ENCODE results near the gene TRNAU1AP.
"Not testable (repeated sequence)": the region's sequence is repeated elsewhere in the genome, so short reads cannot be mapped to it uniquely, and the experiment has no call there.

The TRNAU1AP gene

DNA sequence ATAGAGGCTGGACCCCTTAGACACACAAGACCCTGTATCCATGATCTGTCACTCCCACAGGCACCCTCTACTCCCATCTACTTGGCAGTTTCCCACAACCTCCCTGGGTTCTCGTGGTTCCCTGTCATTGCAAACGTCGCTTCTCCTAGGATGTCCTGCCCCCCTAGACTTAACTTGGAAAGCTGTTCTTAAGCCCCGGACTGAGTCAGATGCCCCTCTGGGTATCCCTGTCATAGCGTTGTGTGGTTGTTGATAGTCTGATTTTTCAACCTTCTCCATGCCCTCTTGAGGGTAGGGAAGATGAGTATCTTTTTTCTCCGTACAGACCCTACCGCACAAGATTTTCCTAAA, 35.3 kb upstream of the TRNAU1AP start:
- peak overlapping the region; percentile 76 for H3K4me3 ChIP-seq (ENCODE audit: low read length)
- DNase-seq (ENCODE audit: low read depth), result no peak
- no peak for TF ChIP-seq CTCF (conservative IDR thresholded peaks at IDR 0.05; ENCODE audit: low read length)

GRCh38 chr1:28518000-28518744, 34.7 kb upstream of the TRNAU1AP start:
- peak overlapping the region; percentile 76 for H3K4me3 ChIP-seq (ENCODE audit: low read length)
- peak; percentile 77 for TF ChIP-seq CTCF (conservative IDR thresholded peaks at IDR 0.05; ENCODE audit: low read length)
- DNase-seq (ENCODE audit: low read depth), result peak; percentile 84

DNA sequence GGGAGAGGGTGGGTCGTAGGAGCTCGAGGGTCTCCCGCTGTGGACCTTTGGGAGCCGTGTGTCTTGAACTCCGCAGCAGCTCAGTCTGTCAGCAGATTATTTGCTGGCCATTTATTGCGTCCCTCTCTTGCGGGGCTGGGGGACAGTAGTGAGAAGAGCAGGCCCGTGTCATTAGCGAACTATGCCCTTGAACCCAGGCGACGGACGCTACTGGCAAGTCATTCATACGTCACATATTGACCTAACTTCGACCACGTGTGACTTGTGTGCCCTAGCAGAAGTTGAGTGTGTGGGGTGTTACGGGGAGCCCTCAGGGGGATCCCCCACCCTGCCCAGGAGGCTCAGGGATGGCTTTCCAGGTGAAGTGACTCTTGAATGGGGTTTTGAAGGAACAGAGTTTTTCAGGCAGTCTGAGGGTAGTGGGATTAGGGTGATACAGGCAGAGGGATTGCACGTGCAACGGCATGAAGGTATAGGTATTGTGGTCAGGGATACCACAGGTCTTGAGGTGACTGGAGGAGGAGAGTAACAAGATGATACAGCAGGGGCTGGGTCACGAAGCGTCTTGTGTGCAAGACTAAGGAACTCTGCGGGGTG, 34.0 kb upstream of the TRNAU1AP start:
- H3K4me3 ChIP-seq (ENCODE audit: low read length), result peak overlapping the region; percentile 76
- no peak for TF ChIP-seq CTCF (conservative IDR thresholded peaks at IDR 0.05; ENCODE audit: low read length)
- no peak for DNase-seq (ENCODE audit: low read depth)

- no peak for TF ChIP-seq CTCF (conservative IDR thresholded peaks at IDR 0.05; ENCODE audit: low read length)
- DNase-seq (ENCODE audit: low read depth), result no peak
- H3K4me3 ChIP-seq (ENCODE audit: low read length), result no peak overlapping the region
Observed at GRCh38 chr1:28519946-28520725, 32.7 kb upstream of the TRNAU1AP start.

- not testable (repeated sequence) for DNase-seq (ENCODE audit: low read depth); H3K4me3 ChIP-seq (ENCODE audit: low read length)
Observed at GRCh38 chr1:28520796-28521195, 32.1 kb upstream of the TRNAU1AP start.

DNA sequence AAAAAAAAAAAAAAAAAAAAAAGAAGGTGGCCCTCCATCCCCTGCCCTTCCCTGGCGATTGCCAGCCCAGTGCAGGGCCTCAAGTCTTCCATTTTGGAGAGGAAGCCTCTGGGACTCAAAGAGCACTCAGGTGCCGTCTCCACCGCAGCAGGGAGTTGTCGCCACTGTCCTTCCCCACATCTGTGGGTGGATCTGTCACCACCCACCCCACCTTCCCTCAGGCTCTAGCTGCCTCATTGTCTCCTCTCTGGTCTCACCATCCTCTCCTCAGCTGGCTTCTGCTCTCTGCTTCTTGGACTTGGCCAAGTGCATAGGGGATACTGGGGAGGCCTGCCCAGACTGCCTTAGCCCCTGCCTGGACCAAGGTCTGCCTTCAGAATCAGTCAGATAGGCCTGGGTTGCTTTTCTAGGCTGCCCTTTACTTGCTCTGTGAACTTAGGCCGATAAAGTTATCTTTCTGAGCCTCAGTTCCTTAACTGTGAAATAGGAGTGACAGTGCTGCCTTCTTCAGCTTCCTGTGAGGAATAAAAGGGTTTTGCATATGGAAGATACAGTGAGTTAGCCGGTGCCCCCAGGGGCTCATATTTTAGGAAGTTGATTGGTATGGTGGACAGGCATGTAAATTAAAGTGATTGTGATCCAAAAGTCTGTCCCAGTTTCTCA, 31.3 kb upstream of the TRNAU1AP start:
- TF ChIP-seq CTCF (conservative IDR thresholded peaks at IDR 0.05; ENCODE audit: low read length), result no peak
- no peak overlapping the region for H3K4me3 ChIP-seq (ENCODE audit: low read length)
- DNase-seq (ENCODE audit: low read depth), result no peak

DNA sequence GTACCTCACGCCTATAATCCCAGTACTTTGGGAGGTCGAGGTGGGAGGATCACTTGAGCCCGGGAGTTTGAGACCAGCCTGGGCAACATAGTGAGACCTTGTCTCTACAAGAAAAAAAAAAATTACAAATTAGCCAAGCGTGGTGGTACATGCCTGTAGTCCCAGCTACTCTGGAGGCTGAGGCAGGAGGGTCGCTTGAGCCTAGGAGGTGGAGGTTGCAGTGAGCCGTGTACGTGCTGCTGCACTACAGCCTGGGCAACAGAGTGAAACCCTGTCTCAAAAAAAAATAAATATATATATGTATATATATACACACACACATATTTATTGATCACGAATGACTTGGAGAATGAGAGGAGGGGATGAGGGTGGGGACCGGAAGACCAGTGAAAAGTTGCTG, 30.3 kb upstream of the TRNAU1AP start:
- not testable (repeated sequence) for DNase-seq (ENCODE audit: low read depth); H3K4me3 ChIP-seq (ENCODE audit: low read length)

DNA sequence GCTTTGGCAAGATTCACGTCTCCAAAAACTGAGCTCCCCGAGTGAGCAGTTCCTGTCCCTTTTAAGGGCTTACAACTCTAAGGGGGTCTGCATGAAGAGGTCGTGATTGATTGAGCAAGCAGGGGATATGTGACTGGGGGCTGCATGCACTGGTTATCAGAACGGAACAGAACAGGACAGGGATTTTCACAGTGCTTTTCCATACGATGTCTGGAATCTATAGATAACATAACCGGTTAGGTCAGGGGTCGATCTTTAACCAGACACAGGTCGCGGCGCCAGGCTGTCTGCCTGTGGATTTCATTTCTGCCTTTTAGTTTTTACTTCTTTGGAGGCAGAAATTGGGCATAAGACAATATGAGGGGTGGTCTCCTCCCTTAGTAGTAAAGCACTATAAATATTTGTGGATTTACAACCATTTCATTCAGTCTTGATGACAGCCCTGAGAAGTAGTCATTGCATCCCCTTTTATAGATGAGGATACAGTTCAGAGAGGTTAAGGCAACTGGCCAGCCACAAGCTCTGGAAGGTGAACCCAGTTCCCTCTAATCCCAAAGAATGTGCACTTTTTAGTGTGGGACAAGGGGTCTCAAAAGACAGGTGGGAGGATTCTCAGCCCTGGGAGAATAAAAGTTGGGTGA, 27.8 kb upstream of the TRNAU1AP start:
- H3K4me3 ChIP-seq (ENCODE audit: low read length); DNase-seq (ENCODE audit: low read depth): not testable (repeated sequence)
